WTC11 (cell line): ENCODE results near the gene GLI1. TPM values are rescaled to one million over a fixed set of nuclear protein-coding genes. Genes with fewer than 3 reads are reported as not detected.

Source experiments
- ATAC-seq: fragments of 200-7000 bp; cut with Tn5 transposase; 2 replicates; pipeline ENCODE4 v1.10.0; 2021; ENCODE audit warnings: mild to moderate bottlenecking, moderate library complexity
- CTCF ChIA-PET: fragments of 300-600 bp; sonication (Branson Sonifier 250); formaldehyde crosslinking; loops from one replicate; lab custom pipeline; 2021; ENCODE audit warnings: antibody characterized with exemption; lab: Charles Lee
- POLR2A ChIA-PET: fragments of 350-600 bp; sonication (Branson Sonifier 250); formaldehyde crosslinking; loops from one replicate; lab custom pipeline; 2021; ENCODE audit warnings: antibody characterized with exemption; lab: Charles Lee
- DNase-seq: peaks from one replicate; pipeline ENCODE4 v3.0.0; 2021; ENCODE audit warnings: low spot score
- H3K27ac Mint-ChIP-seq: 2 replicates; pipeline ENCODE4 v1.8.0; 2021; ENCODE audit warnings: mixed read lengths
- H3K27me3 Mint-ChIP-seq: 2 replicates; pipeline ENCODE4 v1.8.0; 2021; ENCODE audit warnings: low read depth, mild to moderate bottlenecking, moderate library complexity, mixed read lengths
- H3K36me3 Mint-ChIP-seq: 2 replicates; pipeline ENCODE4 v1.8.0; 2021; ENCODE audit warnings: mixed read lengths
- H3K4me1 Mint-ChIP-seq: 2 replicates; pipeline ENCODE4 v1.8.0; 2022; ENCODE audit warnings: mixed read lengths
- H3K4me3 Mint-ChIP-seq: 2 replicates; pipeline ENCODE4 v1.8.0; 2021; ENCODE audit warnings: mild to moderate bottlenecking, moderate library complexity, mixed read lengths
- H3K9me3 Mint-ChIP-seq: 2 replicates; pipeline ENCODE4 v1.8.0; 2021; ENCODE audit warnings: mixed read lengths
- ATF1 ChIP-seq: sonication (generic); formaldehyde crosslinking; IDR thresholded peaks from 2 replicates; pipeline ENCODE4 v1.8.1; 2023; ENCODE audit warnings: mild to moderate bottlenecking, moderate library complexity, missing genetic modification reagents
- FOXK1 ChIP-seq: sonication (generic); formaldehyde crosslinking; IDR thresholded peaks from 2 replicates; pipeline ENCODE4 v1.8.0; 2022; ENCODE audit warnings: mild to moderate bottlenecking, moderate library complexity, missing genetic modification reagents
- FOXP1 ChIP-seq: sonication (generic); formaldehyde crosslinking; IDR thresholded peaks from 2 replicates; pipeline ENCODE4 v1.8.0; 2022; ENCODE audit warnings: missing genetic modification reagents, mild to moderate bottlenecking, moderate library complexity, borderline replicate concordance
- GABPB1 ChIP-seq: sonication (generic); formaldehyde crosslinking; IDR thresholded peaks from 2 replicates; pipeline ENCODE4 v1.8.1; 2023; ENCODE audit warnings: mild to moderate bottlenecking, missing genetic modification reagents
- MXD4 ChIP-seq: fragments of 250-450 bp; sonication (Bioruptor Pico); IDR thresholded peaks from 2 replicates; pipeline ENCODE4 v1.8.0; 2021; ENCODE audit warnings: mild to moderate bottlenecking, moderate library complexity, borderline replicate concordance
- NFE2L1 ChIP-seq: sonication (generic); formaldehyde crosslinking; IDR thresholded peaks from 2 replicates; pipeline ENCODE4 v1.8.1; 2023; ENCODE audit warnings: missing genetic modification reagents
- NR3C1 ChIP-seq: sonication (generic); formaldehyde crosslinking; conservative IDR thresholded peaks from 2 replicates; pipeline ENCODE4 v1.8.1; 2023; ENCODE audit warnings: low read depth, mild to moderate bottlenecking, missing genetic modification reagents
- RELA ChIP-seq: sonication (generic); formaldehyde crosslinking; IDR thresholded peaks from 2 replicates; pipeline ENCODE4 v1.8.1; 2022; ENCODE audit warnings: missing genetic modification reagents, mild to moderate bottlenecking, borderline replicate concordance
- RORB ChIP-seq: fragments of 250-450 bp; sonication (Bioruptor Pico); IDR thresholded peaks from 2 replicates; pipeline ENCODE4 v1.9.0; 2021; ENCODE audit warnings: mild to moderate bottlenecking
- SOX15 ChIP-seq: fragments of 250-450 bp; sonication (Bioruptor Pico); IDR thresholded peaks from 2 replicates; pipeline ENCODE4 v1.9.0; 2021; ENCODE audit warnings: mild to moderate bottlenecking
- SP1 ChIP-seq: sonication (generic); formaldehyde crosslinking; conservative IDR thresholded peaks from 2 replicates; pipeline ENCODE4 v1.8.1; 2022; ENCODE audit warnings: missing genetic modification reagents
- TEAD4 ChIP-seq: sonication (generic); formaldehyde crosslinking; IDR thresholded peaks from 2 replicates; pipeline ENCODE4 v1.8.0; 2022; ENCODE audit warnings: mild to moderate bottlenecking, missing genetic modification reagents
- TP53 ChIP-seq: sonication (generic); formaldehyde crosslinking; IDR thresholded peaks from 2 replicates; pipeline ENCODE4 v1.8.1; 2023; ENCODE audit warnings: mild to moderate bottlenecking, missing genetic modification reagents
- ZNF121 ChIP-seq: sonication (generic); formaldehyde crosslinking; IDR thresholded peaks from 2 replicates; pipeline ENCODE4 v1.8.0; 2023; ENCODE audit warnings: missing genetic modification reagents
- ZNF138 ChIP-seq: sonication (generic); formaldehyde crosslinking; conservative IDR thresholded peaks from 2 replicates; pipeline ENCODE4 v1.8.1; 2022; ENCODE audit warnings: mild to moderate bottlenecking, moderate library complexity, missing genetic modification reagents
- ZNF671 ChIP-seq: fragments of 250-450 bp; sonication (Bioruptor Pico); IDR thresholded peaks from 2 replicates; pipeline ENCODE4 v1.8.0; 2021; ENCODE audit warnings: mild to moderate bottlenecking
- total RNA-seq: library from RNA; stranded (reverse); gene quantifications from 3 replicates; pipeline ENCODE4 v1.2.3, GENCODE V29; 2021
- TF ChIP-seq, protein P1 (sequence below): sonication (generic); formaldehyde crosslinking; IDR thresholded peaks from 2 replicates; pipeline ENCODE4 v1.8.1; 2022; ENCODE audit warnings: mild to moderate bottlenecking, missing genetic modification reagents, moderate library complexity, borderline replicate concordance
- TF ChIP-seq, protein P2 (sequence below): sonication (generic); formaldehyde crosslinking; IDR thresholded peaks from 2 replicates; pipeline ENCODE4 v1.8.1; 2023; ENCODE audit warnings: mild to moderate bottlenecking, missing genetic modification reagents, moderate library complexity
- TF ChIP-seq, protein P3 (sequence below): sonication (generic); formaldehyde crosslinking; IDR thresholded peaks from 2 replicates; pipeline ENCODE4 v1.8.1; 2023; ENCODE audit warnings: mild to moderate bottlenecking, missing genetic modification reagents
- TF ChIP-seq, protein P4 (sequence below): fragments of 250-450 bp; sonication (Bioruptor Pico); IDR thresholded peaks from 2 replicates; pipeline ENCODE4 v1.9.0; 2021; ENCODE audit warnings: moderate library complexity, mild to moderate bottlenecking, inconsistent platforms, borderline replicate concordance
- TF ChIP-seq, protein P5 (sequence below): sonication (generic); formaldehyde crosslinking; IDR thresholded peaks from 2 replicates; pipeline ENCODE4 v1.8.0; 2022; ENCODE audit warnings: mild to moderate bottlenecking, missing genetic modification reagents
- TF ChIP-seq, protein P6 (sequence below): fragments of 250-450 bp; sonication (Bioruptor Pico); IDR thresholded peaks from 2 replicates; pipeline ENCODE4 v1.8.0; 2021; ENCODE audit warnings: mild to moderate bottlenecking
- TF ChIP-seq, protein P7 (sequence below): sonication (generic); formaldehyde crosslinking; IDR thresholded peaks from 2 replicates; pipeline ENCODE4 v1.8.1; 2022; ENCODE audit warnings: low read depth, mild to moderate bottlenecking, moderate library complexity, missing genetic modification reagents, borderline replicate concordance
- TF ChIP-seq, protein P8 (sequence below): sonication (generic); formaldehyde crosslinking; conservative IDR thresholded peaks from 2 replicates; pipeline ENCODE4 v1.8.1; 2022; ENCODE audit warnings: mild to moderate bottlenecking, missing genetic modification reagents

The GLI1 gene
- total RNA-seq, 1 experiment from 2014 or later = 16.2 TPM

DNA sequence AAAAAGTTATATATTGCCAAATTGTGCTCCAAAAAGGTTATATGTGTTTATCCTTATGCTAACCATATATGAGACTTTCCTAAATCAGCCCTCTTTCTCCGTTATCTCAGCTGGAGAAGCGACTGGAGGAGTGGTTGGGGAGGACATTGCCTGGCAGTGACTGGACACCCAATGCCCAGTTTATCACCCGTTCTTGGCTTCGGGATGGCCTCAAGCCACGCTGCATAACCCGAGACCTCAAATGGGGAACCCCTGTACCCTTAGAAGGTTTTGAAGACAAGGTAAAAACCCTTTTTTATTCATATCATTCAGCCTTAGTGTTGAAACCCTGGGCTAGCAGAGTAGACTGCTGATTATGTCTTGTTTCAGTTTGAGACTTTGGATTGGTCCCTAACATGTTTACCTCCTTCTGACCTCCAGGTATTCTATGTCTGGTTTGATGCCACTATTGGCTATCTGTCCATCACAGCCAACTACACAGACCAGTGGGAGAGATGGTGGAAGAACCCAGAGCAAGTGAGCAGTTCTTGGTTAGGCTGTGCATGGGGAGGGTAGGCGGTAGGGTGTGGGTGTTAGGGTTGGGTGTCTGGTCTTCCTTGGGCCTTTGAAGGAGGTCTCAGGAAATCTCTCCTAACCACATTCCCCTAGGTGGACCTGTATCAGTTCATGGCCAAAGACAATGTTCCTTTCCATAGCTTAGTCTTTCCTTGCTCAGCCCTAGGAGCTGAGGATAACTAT, 52.2 kb downstream of the GLI1 start (continued):
- TF ChIP-seq, protein P1, sequence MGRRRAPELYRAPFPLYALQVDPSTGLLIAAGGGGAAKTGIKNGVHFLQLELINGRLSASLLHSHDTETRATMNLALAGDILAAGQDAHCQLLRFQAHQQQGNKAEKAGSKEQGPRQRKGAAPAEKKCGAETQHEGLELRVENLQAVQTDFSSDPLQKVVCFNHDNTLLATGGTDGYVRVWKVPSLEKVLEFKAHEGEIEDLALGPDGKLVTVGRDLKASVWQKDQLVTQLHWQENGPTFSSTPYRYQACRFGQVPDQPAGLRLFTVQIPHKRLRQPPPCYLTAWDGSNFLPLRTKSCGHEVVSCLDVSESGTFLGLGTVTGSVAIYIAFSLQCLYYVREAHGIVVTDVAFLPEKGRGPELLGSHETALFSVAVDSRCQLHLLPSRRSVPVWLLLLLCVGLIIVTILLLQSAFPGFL (CRISPR knock-in tag) = no peak
- TF ChIP-seq RELA = no peak
- TF ChIP-seq FOXP1 (CRISPR knock-in tag) = no peak
- TF ChIP-seq ZNF671 = no peak
- no peak for TF ChIP-seq ZNF121
- TF ChIP-seq SOX15 (CRISPR knock-in tag) = no peak
- TF ChIP-seq, protein P2, sequence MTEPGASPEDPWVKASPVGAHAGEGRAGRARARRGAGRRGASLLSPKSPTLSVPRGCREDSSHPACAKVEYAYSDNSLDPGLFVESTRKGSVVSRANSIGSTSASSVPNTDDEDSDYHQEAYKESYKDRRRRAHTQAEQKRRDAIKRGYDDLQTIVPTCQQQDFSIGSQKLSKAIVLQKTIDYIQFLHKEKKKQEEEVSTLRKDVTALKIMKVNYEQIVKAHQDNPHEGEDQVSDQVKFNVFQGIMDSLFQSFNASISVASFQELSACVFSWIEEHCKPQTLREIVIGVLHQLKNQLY (CRISPR knock-in tag) = no peak
- no peak for TF ChIP-seq TP53 (CRISPR knock-in tag)
- TF ChIP-seq, protein P3, sequence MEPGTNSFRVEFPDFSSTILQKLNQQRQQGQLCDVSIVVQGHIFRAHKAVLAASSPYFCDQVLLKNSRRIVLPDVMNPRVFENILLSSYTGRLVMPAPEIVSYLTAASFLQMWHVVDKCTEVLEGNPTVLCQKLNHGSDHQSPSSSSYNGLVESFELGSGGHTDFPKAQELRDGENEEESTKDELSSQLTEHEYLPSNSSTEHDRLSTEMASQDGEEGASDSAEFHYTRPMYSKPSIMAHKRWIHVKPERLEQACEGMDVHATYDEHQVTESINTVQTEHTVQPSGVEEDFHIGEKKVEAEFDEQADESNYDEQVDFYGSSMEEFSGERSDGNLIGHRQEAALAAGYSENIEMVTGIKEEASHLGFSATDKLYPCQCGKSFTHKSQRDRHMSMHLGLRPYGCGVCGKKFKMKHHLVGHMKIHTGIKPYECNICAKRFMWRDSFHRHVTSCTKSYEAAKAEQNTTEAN (CRISPR knock-in tag) = no peak
- TF ChIP-seq, protein P4, sequence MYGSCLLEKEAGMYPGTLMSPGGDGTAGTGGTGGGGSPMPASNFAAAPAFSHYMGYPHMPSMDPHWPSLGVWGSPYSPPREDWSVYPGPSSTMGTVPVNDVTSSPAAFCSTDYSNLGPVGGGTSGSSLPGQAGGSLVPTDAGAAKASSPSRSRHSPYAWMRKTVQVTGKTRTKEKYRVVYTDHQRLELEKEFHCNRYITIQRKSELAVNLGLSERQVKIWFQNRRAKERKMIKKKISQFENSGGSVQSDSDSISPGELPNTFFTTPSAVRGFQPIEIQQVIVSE (CRISPR knock-in tag) = no peak
- TF ChIP-seq, protein P5, sequence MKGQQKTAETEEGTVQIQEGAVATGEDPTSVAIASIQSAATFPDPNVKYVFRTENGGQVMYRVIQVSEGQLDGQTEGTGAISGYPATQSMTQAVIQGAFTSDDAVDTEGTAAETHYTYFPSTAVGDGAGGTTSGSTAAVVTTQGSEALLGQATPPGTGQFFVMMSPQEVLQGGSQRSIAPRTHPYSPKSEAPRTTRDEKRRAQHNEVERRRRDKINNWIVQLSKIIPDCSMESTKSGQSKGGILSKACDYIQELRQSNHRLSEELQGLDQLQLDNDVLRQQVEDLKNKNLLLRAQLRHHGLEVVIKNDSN = no peak
- TF ChIP-seq GABPB1 (CRISPR knock-in tag) = no peak
- TF ChIP-seq, all 79 proteins: peak for 0

DNA sequence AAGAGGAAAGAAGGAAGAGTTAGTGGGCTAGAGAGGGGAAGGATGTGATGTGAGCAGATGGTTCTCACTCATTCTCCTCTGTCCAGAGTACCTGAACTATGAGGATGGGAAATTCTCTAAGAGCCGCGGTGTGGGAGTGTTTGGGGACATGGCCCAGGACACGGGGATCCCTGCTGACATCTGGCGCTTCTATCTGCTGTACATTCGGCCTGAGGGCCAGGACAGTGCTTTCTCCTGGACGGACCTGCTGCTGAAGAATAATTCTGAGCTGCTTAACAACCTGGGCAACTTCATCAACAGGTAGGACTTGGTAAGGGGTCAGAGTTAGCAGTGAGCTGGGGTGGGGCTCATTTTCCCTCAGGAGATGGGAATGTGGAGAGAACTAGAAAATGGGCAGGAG, 53.1 kb downstream of the GLI1 start:
- Mint-ChIP-seq H3K4me1 (no peaks in the 10 kb centered on the region), H3K36me3 (peaks cover 86% of the 10 kb centered on the region), H3K27me3 (no peaks in the 10 kb centered on the region), H3K9me3 (no peaks in the 10 kb centered on the region), H3K4me3 (no peak overlapping the region), H3K27ac (no peak overlapping the region)
- ChIA-PET POLR2A (no interaction called here), CTCF (interaction anchor here (1.5 kb wide), 1 partner anchor 15 kb away, joined by 5 read pairs; no protein-coding TSS in a partner anchor)
- DNase-seq = no peak
- ATAC-seq = no peak
- TF ChIP-seq NFE2L1 (no peak), RORB (CRISPR knock-in tag) (no peak), MXD4 (CRISPR knock-in tag) (no peak), NR3C1 (CRISPR knock-in tag) (no peak), TEAD4 (CRISPR knock-in tag) (no peak), ZNF138 (CRISPR knock-in tag) (no peak), SP1 (CRISPR knock-in tag) (no peak), FOXK1 (no peak), ATF1 (no peak)
- TF ChIP-seq, protein P6, sequence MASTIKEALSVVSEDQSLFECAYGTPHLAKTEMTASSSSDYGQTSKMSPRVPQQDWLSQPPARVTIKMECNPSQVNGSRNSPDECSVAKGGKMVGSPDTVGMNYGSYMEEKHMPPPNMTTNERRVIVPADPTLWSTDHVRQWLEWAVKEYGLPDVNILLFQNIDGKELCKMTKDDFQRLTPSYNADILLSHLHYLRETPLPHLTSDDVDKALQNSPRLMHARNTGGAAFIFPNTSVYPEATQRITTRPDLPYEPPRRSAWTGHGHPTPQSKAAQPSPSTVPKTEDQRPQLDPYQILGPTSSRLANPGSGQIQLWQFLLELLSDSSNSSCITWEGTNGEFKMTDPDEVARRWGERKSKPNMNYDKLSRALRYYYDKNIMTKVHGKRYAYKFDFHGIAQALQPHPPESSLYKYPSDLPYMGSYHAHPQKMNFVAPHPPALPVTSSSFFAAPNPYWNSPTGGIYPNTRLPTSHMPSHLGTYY (CRISPR knock-in tag) = no peak
- TF ChIP-seq, protein P7, sequence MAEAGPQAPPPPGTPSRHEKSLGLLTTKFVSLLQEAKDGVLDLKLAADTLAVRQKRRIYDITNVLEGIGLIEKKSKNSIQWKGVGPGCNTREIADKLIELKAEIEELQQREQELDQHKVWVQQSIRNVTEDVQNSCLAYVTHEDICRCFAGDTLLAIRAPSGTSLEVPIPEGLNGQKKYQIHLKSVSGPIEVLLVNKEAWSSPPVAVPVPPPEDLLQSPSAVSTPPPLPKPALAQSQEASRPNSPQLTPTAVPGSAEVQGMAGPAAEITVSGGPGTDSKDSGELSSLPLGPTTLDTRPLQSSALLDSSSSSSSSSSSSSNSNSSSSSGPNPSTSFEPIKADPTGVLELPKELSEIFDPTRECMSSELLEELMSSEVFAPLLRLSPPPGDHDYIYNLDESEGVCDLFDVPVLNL (CRISPR knock-in tag) = no peak
- TF ChIP-seq, protein P8, sequence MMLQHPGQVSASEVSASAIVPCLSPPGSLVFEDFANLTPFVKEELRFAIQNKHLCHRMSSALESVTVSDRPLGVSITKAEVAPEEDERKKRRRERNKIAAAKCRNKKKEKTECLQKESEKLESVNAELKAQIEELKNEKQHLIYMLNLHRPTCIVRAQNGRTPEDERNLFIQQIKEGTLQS = no peak
- TF ChIP-seq, protein P3 (CRISPR knock-in tag) = no peak
